ENCODE data around the gene SH3RF3. TPM values are rescaled to one million over a fixed set of nuclear protein-coding genes. Genes with fewer than 3 reads are reported as not detected.

Gene SH3RF3
- total and polyA plus RNA-seq, 10 of the 15 experiments (the other 5 are each of a cell fraction or from before 2014, with no cell fraction given): 0.08 to 8.8 (median 2.3) TPM

DNA sequence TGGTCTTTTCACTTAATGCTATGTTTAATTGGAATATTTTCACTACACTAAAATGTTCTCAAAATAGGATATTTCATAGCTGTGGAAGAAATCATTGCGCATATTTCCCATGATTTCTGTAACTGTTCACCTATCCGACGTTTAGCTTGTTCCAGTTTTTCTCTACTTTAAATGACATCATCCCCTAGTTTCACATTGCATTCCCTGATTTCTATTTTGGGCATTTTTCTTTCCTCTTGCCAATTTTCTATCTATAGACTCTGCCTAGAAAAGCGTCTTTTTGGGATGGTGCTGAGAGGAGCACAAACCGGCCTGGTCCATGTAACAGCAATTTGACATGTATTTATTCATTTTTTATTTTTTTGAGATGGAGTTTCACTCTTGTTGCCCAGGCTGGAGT, 163.4 kb downstream of the SH3RF3 start (continued):
- no peak for TF ChIP-seq BACH1 (IDR thresholded peaks at IDR 0.05; ENCODE audit: borderline replicate concordance)

DNA sequence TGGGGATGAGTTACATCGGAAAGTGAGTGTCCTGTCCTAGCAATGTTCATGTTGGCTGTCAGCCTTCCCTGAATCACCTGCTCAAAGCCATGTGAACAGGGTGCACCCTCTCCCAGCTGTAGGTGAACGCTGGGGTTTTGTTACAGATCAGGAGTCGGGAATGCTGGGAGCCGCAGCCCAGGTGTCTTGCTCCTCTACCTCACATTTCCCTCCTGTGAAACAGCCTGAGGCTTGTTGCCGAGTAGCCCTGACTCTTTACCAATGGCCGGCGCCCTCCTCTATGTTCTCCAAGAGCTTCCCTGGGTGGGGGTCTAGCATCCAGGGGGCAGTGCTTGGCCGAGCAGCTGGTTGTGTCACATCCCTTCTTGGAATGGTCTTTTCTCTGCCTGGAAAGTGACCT, 164.7 kb downstream of the SH3RF3 start:
- in situ Hi-C loops (cut with MboI): no loop called here
- intact Hi-C loops (cut with micrococcal nuclease; ENCODE audit: unreplicated experiment): no loop called here
- DNase-seq (ENCODE audit: low read depth, low spot score) (no peak), FAIRE-seq (no peak), ATAC-seq (no peak)
- H3K4me3 ChIP-seq: no peak overlapping the region
- no peaks in the 10 kb centered on the region for H3K4me1 ChIP-seq (ENCODE audit: control insufficient read depth, insufficient read depth, low read length)
- no peak overlapping the region for H2AFZ ChIP-seq (ENCODE audit: control insufficient read depth, low read depth, low read length)
- H4K20me1 ChIP-seq (ENCODE audit: control insufficient read depth, insufficient read depth): no peaks in the 10 kb centered on the region
- H3K4me2 ChIP-seq (ENCODE audit: control insufficient read depth, insufficient read depth): no peak overlapping the region
- H3K79me2 ChIP-seq (ENCODE audit: control insufficient read depth, insufficient read depth, low read length): no peaks in the 10 kb centered on the region
- ChIA-PET SMC1A (ENCODE audit: uncharacterized antibody, unreplicated experiment) (no interaction called here), CTCF (no interaction called here), RAD21 (ENCODE audit: unreplicated experiment) (interaction anchor here (1.1 kb wide), 1 partner anchor 160 kb away, joined by 3 read pairs; no protein-coding TSS in a partner anchor), POLR2A (interaction anchor here (0.6 kb wide), 1 partner anchor 61 kb away, joined by 3 read pairs; no protein-coding TSS in a partner anchor)
- H3K9ac ChIP-seq (ENCODE audit: control insufficient read depth, insufficient read depth, low read length): no peak overlapping the region
- no peaks in the 10 kb centered on the region for H3K36me3 ChIP-seq (ENCODE audit: control insufficient read depth in 2 of 2, insufficient read depth in 2 of 2, low read length in 1 of 2)
- BruUV-seq (replicated peaks): no TSS peak
- WGBS (ENCODE audit: insufficient coverage, insufficient replicate concordance, low lambda C conversion rate, missing lambda C conversion rate): 40% methylated on average over 8 of the region's 8 CpGs
- no peaks in the 10 kb centered on the region for H3K27me3 ChIP-seq (replicated peaks in 1 of 2; ENCODE audit: control insufficient read depth in 2 of 2, insufficient read depth in 2 of 2, low read length in 1 of 2)
- no peaks in the 10 kb centered on the region for H3K9me3 ChIP-seq (replicated peaks; ENCODE audit: control insufficient read depth, insufficient read depth, low read length)
- H3K27ac ChIP-seq (ENCODE audit: control insufficient read depth, insufficient read depth): no peak overlapping the region
- TF ChIP-seq ETV6 (conservative IDR thresholded peaks at IDR 0.05 in 1 of 2, IDR thresholded peaks at IDR 0.05 in 1 of 2; ENCODE audit: borderline replicate concordance in 1 of 2, low read depth in 1 of 2): no peak
- no peak for TF ChIP-seq ZBED1 (IDR thresholded peaks at IDR 0.05; ENCODE audit: borderline replicate concordance)
- TF ChIP-seq BCL3 (IDR thresholded peaks at IDR 0.05; ENCODE audit: borderline replicate concordance, insufficient read depth, low read depth, low read length, poor library complexity, severe bottlenecking): no peak
- TF ChIP-seq KLF5 (IDR thresholded peaks at IDR 0.05; ENCODE audit: partially characterized antibody): no peak
- no peak for TF ChIP-seq ZNF207 (IDR thresholded peaks at IDR 0.05; ENCODE audit: borderline replicate concordance)
- TF ChIP-seq SPI1 (IDR thresholded peaks at IDR 0.05; ENCODE audit: borderline replicate concordance, insufficient read depth, low read depth, low read length): no peak
- TF ChIP-seq CBFB (IDR thresholded peaks at IDR 0.05; ENCODE audit: low read depth): no peak
- TF ChIP-seq ZNF274 (IDR thresholded peaks at IDR 0.05; ENCODE audit: insufficient read depth, insufficient read length): no peak
- TF ChIP-seq, protein P1, sequence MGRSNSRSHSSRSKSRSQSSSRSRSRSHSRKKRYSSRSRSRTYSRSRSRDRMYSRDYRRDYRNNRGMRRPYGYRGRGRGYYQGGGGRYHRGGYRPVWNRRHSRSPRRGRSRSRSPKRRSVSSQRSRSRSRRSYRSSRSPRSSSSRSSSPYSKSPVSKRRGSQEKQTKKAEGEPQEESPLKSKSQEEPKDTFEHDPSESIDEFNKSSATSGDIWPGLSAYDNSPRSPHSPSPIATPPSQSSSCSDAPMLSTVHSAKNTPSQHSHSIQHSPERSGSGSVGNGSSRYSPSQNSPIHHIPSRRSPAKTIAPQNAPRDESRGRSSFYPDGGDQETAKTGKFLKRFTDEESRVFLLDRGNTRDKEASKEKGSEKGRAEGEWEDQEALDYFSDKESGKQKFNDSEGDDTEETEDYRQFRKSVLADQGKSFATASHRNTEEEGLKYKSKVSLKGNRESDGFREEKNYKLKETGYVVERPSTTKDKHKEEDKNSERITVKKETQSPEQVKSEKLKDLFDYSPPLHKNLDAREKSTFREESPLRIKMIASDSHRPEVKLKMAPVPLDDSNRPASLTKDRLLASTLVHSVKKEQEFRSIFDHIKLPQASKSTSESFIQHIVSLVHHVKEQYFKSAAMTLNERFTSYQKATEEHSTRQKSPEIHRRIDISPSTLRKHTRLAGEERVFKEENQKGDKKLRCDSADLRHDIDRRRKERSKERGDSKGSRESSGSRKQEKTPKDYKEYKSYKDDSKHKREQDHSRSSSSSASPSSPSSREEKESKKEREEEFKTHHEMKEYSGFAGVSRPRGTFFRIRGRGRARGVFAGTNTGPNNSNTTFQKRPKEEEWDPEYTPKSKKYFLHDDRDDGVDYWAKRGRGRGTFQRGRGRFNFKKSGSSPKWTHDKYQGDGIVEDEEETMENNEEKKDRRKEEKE (IDR thresholded peaks at IDR 0.05): no peak
- TF ChIP-seq GABPA (IDR thresholded peaks at IDR 0.05; ENCODE audit: low read depth): no peak
- no peak for TF ChIP-seq CBX3 (IDR thresholded peaks at IDR 0.05; ENCODE audit: borderline replicate concordance, low read depth)
- TF ChIP-seq SMARCA5 (IDR thresholded peaks at IDR 0.05): no peak
- TF ChIP-seq NR2C1 (IDR thresholded peaks at IDR 0.05): no peak
- TF ChIP-seq WRNIP1 (IDR thresholded peaks at IDR 0.05; ENCODE audit: borderline replicate concordance, low read depth, low read length): no peak
- no peak for TF ChIP-seq GATAD2B (conservative IDR thresholded peaks at IDR 0.05; ENCODE audit: low read depth)
- no peak for TF ChIP-seq SUPT20H (IDR thresholded peaks at IDR 0.05; ENCODE audit: borderline replicate concordance, control insufficient read depth, low read depth, low read length)
- TF ChIP-seq HSF1 (IDR thresholded peaks at IDR 0.05; ENCODE audit: low read depth, low read length): no peak
- no peak for TF ChIP-seq ESRRA (IDR thresholded peaks at IDR 0.05; ENCODE audit: low read length)

All from GM12878 (cell line).